Fibroblast of lung (primary cell): ENCODE results near the gene INPP4A. TPM values are rescaled to one million over a fixed set of nuclear protein-coding genes. Genes with fewer than 3 reads are reported as not detected.

Experiments used
- DNase-seq, 2 donors: peaks; one replicate each; pipeline versions ENCODE4 v3.0.0 to v3.0.0-alpha.2; 2010; ENCODE audit warnings: low read depth in 2 of 2
- H2AFZ ChIP-seq: 2 replicates; pipeline ENCODE4 v1.5.1; 2012; ENCODE audit warnings: low read length, control low read depth, inconsistent platforms
- H3K27ac ChIP-seq: 2 replicates; pipeline ENCODE4 v1.5.1; 2011; ENCODE audit warnings: low read length, control low read depth; ENCODE audit not compliant: insufficient read depth
- H3K27me3 ChIP-seq: 2 replicates; pipeline ENCODE4 v1.5.1; 2011; ENCODE audit warnings: mild to moderate bottlenecking, low read length; ENCODE audit not compliant: control insufficient read depth, insufficient read depth
- H3K36me3 ChIP-seq: 2 replicates; pipeline ENCODE4 v1.5.1; 2011; ENCODE audit warnings: low read length; ENCODE audit not compliant: control insufficient read depth, insufficient read depth
- H3K4me1 ChIP-seq: 2 replicates; pipeline ENCODE4 v1.5.1; 2011; ENCODE audit warnings: low read length; ENCODE audit not compliant: control insufficient read depth, insufficient read depth; ENCODE audit errors: extremely low read depth
- H3K4me2 ChIP-seq: 2 replicates; pipeline ENCODE4 v1.5.1; 2011; ENCODE audit warnings: low read length, control low read depth; ENCODE audit not compliant: insufficient read depth; ENCODE audit errors: extremely low read depth
- H3K4me3 ChIP-seq, 4 experiments: fragments of 200-600 bp in 1 of 4; sonication (generic) in 1 of 4; replicated peaks in 1 of 4; 2 replicates each; pipeline ENCODE4 v1.5.1; 2011 to 2016; ENCODE audit warnings: low read length in 4 of 4, low read depth in 3 of 4, mild to moderate bottlenecking in 3 of 4, control low read depth in 2 of 4, inconsistent platforms in 1 of 4, mixed read lengths in 1 of 4; ENCODE audit not compliant: insufficient read depth in 1 of 4; ENCODE audit errors: control extremely low read depth in 1 of 4
- H3K79me2 ChIP-seq: 2 replicates; pipeline ENCODE4 v1.5.1; 2012; ENCODE audit warnings: mild to moderate bottlenecking, low read length, inconsistent platforms; ENCODE audit not compliant: control insufficient read depth, insufficient read depth
- H3K9ac ChIP-seq: 2 replicates; pipeline ENCODE4 v1.5.1; 2011; ENCODE audit warnings: mild to moderate bottlenecking, low read length, control low read depth; ENCODE audit not compliant: insufficient read depth
- H3K9me3 ChIP-seq: 2 replicates; pipeline ENCODE4 v1.5.1; 2012; ENCODE audit warnings: low read depth, low read length; ENCODE audit not compliant: control insufficient read depth, insufficient read depth
- H4K20me1 ChIP-seq: 2 replicates; pipeline ENCODE4 v1.5.1; 2011; ENCODE audit warnings: low read length; ENCODE audit not compliant: control insufficient read depth, insufficient read depth; ENCODE audit errors: extremely low read depth
- EZH2 ChIP-seq: IDR thresholded peaks from 2 replicates; pipeline ENCODE4 v1.5.1; 2012; ENCODE audit warnings: low read length, control low read depth, mild to moderate bottlenecking; ENCODE audit errors: missing control alignments
- polyA plus RNA-seq, 2 donors: library from polyadenylated mRNA; depleted of rRNA in 1 of 2; stranded (reverse) in 1 of 2; unstranded in 1 of 2; fragments of >200 nt; gene quantifications; 2 replicates each; pipeline ENCODE4 v1.2.1, GENCODE V29; 2011 to 2012; ENCODE audit warnings: missing spikeins in 1 of 2
- total RNA-seq: library from RNA; depleted of rRNA; stranded (reverse); fragments of >200 nt; gene quantifications from 2 replicates; pipeline ENCODE4 v1.2.1, GENCODE V29; 2014
- TF ChIP-seq, protein P1 (sequence below), 2 donors: IDR thresholded peaks in 1 of 2; conservative IDR thresholded peaks in 1 of 2; 1 replicate in 1 of 2; 2 replicates in 1 of 2; pipeline ENCODE4 v1.5.1; 2011 to 2012; ENCODE audit warnings: low read length in 2 of 2, control low read depth in 1 of 2, inconsistent platforms in 1 of 2, low read depth in 1 of 2, mild to moderate bottlenecking in 1 of 2

INPP4A gene
- total and polyA plus RNA-seq, 2 donors (not counting 1 experiment from before 2014, with no cell fraction given) = 10.2 to 26.1 TPM

DNA sequence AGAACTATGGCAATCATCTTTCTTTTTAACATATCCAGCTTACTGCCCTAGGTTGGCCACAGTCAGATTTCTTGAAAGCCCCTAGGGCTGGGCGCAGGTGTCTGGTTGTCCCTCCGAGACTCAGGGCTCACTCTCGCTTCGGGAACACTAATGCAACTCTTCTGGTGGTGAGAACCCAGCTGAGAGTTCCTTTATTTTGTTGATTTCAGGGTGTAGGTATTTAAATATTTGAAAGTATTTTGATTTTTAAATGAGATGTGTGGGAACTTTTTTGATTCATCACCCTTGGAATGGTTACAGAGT, 40.7 kb downstream of the INPP4A start:
- Histone ChIP-seq H3K79me2 (no peaks in the 10 kb centered on the region), H4K20me1 (no peaks in the 10 kb centered on the region)

GRCh38 chr2:98486374-98486981, 41.8 kb downstream of the INPP4A start:
- Histone ChIP-seq H3K79me2 (no peaks in the 10 kb centered on the region), H2AFZ (no peak overlapping the region), H4K20me1 (no peaks in the 10 kb centered on the region), H3K4me2 (no peak overlapping the region), H3K27me3 (no peaks in the 10 kb centered on the region), H3K27ac (no peak overlapping the region), H3K9me3 (no peaks in the 10 kb centered on the region), H3K4me1 (no peaks in the 10 kb centered on the region), H3K36me3 (no peaks in the 10 kb centered on the region), H3K4me3 (no peak overlapping the region), H3K9ac (no peak overlapping the region)
- DNase-seq = no peak
- TF ChIP-seq, protein P1, sequence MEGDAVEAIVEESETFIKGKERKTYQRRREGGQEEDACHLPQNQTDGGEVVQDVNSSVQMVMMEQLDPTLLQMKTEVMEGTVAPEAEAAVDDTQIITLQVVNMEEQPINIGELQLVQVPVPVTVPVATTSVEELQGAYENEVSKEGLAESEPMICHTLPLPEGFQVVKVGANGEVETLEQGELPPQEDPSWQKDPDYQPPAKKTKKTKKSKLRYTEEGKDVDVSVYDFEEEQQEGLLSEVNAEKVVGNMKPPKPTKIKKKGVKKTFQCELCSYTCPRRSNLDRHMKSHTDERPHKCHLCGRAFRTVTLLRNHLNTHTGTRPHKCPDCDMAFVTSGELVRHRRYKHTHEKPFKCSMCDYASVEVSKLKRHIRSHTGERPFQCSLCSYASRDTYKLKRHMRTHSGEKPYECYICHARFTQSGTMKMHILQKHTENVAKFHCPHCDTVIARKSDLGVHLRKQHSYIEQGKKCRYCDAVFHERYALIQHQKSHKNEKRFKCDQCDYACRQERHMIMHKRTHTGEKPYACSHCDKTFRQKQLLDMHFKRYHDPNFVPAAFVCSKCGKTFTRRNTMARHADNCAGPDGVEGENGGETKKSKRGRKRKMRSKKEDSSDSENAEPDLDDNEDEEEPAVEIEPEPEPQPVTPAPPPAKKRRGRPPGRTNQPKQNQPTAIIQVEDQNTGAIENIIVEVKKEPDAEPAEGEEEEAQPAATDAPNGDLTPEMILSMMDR (conservative IDR thresholded peaks at IDR 0.05 in 1 of 2, IDR thresholded peaks at IDR 0.05 in 1 of 2; ENCODE audit: low read depth in 1 of 2, low read length in 2 of 2) = no peak

More for the DNA sequence above, 40.7 kb downstream of the INPP4A start:
- Histone ChIP-seq H3K27ac (no peak overlapping the region), H3K4me2 (no peak overlapping the region), H3K36me3 (no peaks in the 10 kb centered on the region), H3K9ac (no peak overlapping the region), H2AFZ (no peak overlapping the region), H3K4me1 (no peaks in the 10 kb centered on the region), H3K9me3 (no peaks in the 10 kb centered on the region), H3K4me3 (no peak overlapping the region), H3K27me3 (no peaks in the 10 kb centered on the region)
- TF ChIP-seq EZH2 = no peak
- TF ChIP-seq, protein P1 (conservative IDR thresholded peaks at IDR 0.05 in 1 of 2, IDR thresholded peaks at IDR 0.05 in 1 of 2; ENCODE audit: low read depth in 1 of 2, low read length in 2 of 2) = no peak
- DNase-seq = no peak

DNA sequence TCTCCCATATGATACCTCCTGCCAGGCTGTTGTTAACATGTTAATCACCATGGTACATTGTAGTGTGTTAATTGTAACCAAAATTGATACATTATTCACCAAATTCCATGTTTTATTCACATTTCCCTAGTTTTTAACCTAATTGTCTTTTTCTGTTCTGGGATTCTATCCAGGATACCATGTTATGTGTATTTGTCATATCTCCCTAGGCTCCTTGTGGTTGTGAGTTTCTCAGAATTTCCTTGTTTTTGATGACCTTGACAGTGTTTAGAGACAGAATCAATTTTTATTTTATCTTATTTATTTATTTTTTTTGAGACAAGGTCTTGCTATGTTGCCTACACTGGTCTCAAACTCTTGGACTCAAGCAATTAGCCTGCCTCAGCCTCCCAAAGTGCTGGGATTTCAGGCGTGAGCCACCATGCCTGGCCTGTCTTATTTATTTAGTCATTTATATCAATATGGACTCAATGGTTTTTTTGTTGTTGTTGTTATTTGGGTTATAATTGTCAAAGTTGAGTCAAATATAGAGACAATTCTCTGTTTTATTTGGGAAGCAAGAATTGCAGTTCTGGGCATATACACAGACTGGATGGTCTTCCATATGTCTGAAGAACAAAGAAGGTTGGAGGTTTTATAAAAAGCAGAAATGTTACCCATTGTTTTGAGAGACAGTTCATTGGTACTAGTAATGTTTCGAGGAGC, 42.6 kb downstream of the INPP4A start:
- Histone ChIP-seq H2AFZ (no peak overlapping the region), H3K4me3 (no peak overlapping the region), H3K27ac (no peak overlapping the region), H3K4me1 (no peaks in the 10 kb centered on the region), H3K36me3 (no peaks in the 10 kb centered on the region), H3K4me2 (no peak overlapping the region), H3K9ac (no peak overlapping the region), H4K20me1 (no peaks in the 10 kb centered on the region), H3K9me3 (no peaks in the 10 kb centered on the region), H3K79me2 (no peaks in the 10 kb centered on the region), H3K27me3 (no peaks in the 10 kb centered on the region)
- TF ChIP-seq, protein P1 (conservative IDR thresholded peaks at IDR 0.05 in 1 of 2, IDR thresholded peaks at IDR 0.05 in 1 of 2; ENCODE audit: low read depth in 1 of 2, low read length in 2 of 2) = no peak
- no peak for TF ChIP-seq EZH2
- no peak for DNase-seq
